Measurements from ENCODE around the gene ZNF691.

DNA sequence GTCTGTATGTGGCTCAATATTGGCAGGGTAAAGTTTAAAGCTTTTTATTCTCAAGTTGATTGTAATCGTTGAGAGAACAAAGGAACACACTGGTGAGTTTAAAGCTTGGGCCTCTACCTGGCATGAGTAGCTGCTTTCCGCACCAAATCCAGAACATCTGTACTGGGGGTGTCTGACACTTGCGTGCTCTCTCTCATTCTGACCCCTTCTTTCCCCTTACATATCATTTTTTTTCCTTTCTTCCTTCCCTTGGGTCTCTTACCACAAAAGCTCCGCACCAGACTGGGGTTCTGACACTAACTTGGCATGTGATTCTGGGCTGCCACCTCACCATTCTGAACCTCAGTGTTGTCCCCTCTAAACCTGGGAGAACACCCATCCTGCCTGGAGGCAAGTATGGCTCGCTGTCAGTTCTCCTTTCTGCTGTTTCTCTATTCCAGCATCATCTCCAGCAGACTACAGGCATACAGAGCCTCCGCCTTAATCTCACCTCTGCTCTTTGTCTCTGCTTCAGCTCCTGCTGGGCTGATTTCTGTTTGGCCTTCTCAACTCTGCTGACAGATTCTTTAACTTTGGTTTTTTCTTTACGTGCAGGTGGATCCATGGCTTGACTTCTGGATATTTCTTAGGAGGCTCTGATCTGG is 30.4 kb upstream of the ZNF691 start:
- no peak for TF ChIP-seq POLR2A (IDR thresholded peaks at IDR 0.05; ENCODE audit: low read depth, low read length)
- no peak for TF ChIP-seq CTCF (IDR thresholded peaks at IDR 0.05; ENCODE audit: extremely low read depth in 1 of 2, insufficient read depth in 1 of 2, low read depth in 1 of 2, low read length in 2 of 2)
- no peak for TF ChIP-seq EZH2 (IDR thresholded peaks at IDR 0.05; ENCODE audit: borderline replicate concordance, low read depth, low read length, severe bottlenecking)
- TF ChIP-seq POLR2AphosphoS5 (IDR thresholded peaks at IDR 0.05; ENCODE audit: insufficient read depth, low read depth, low read length), result no peak
- TF ChIP-seq FOS (IDR thresholded peaks at IDR 0.05; ENCODE audit: borderline replicate concordance, insufficient read depth, low read length), result no peak

Data from endothelial cell of umbilical vein (primary cell).